Lower leg skin (tissue), 3 donors: Measurements from ENCODE around the gene ZNF778.

Experiments
- CTCF ChIP-seq, 3 donors: fragments of 450-650 bp; IDR thresholded peaks; one replicate each; pipeline ENCODE4 v1.5.1; 2016; ENCODE audit warnings: antibody characterized with exemption in 3 of 3, mild to moderate bottlenecking in 3 of 3, moderate library complexity in 2 of 3
- POLR2A ChIP-seq, 2 donors: fragments of 450-650 bp; IDR thresholded peaks; one replicate each; pipeline ENCODE4 v1.6.1; 2016 to 2017; ENCODE audit warnings: antibody characterized with exemption in 2 of 2, mild to moderate bottlenecking in 1 of 2, moderate library complexity in 1 of 2

GRCh38 chr16:89233678-89234490 is 16.4 kb downstream of the ZNF778 start:
- no peak for TF ChIP-seq CTCF (IDR thresholded peaks at IDR 0.05)
- TF ChIP-seq POLR2A (IDR thresholded peaks at IDR 0.05) = no peak
